Lower leg skin (tissue), 4 donors: ENCODE measurements around the gene DNALI1. TPM values are rescaled to one million over a fixed set of nuclear protein-coding genes. Genes with fewer than 3 reads are reported as not detected.
"Not testable (repeated sequence)": the region's sequence is repeated elsewhere in the genome, so short reads cannot be mapped to it uniquely, and the experiment has no call there.

ENCODE experiments used
- DNase-seq, 2 donors: peaks; one replicate each; pipeline ENCODE4 v3.0.0-alpha.2; 2019; ENCODE audit warnings: low spot score in 2 of 2
- H3K4me3 ChIP-seq: fragments of 200-600 bp; sonication (generic); 2 replicates; pipeline ENCODE4 v1.5.1; 2017; ENCODE audit warnings: mild to moderate bottlenecking, low read depth; ENCODE audit not compliant: poor library complexity, severe bottlenecking
- CTCF ChIP-seq, 3 donors: fragments of 450-650 bp; IDR thresholded peaks; one replicate each; pipeline ENCODE4 v1.5.1; 2016; ENCODE audit warnings: antibody characterized with exemption in 3 of 3, mild to moderate bottlenecking in 3 of 3, moderate library complexity in 2 of 3
- POLR2A ChIP-seq, 2 donors: fragments of 450-650 bp; IDR thresholded peaks; one replicate each; pipeline ENCODE4 v1.6.1; 2016 to 2017; ENCODE audit warnings: antibody characterized with exemption in 2 of 2, mild to moderate bottlenecking in 1 of 2, moderate library complexity in 1 of 2
- WGBS, 2 donors: methylation state at CpG; one replicate each; pipeline ENCODE4 v1.1.5; 2018; 5-methylcytosine and 5-hydroxymethylcytosine counted together
- intact Hi-C: fragments of 100-400 bp; cut with DNase I; formaldehyde crosslinking; loops from one replicate; pipeline ENCODE4 v1.15.0; 2023; ENCODE audit warnings: low total_unique reads
- total RNA-seq, 4 donors: library from RNA; depleted of rRNA; stranded (reverse); fragments of >200 nt; gene quantifications; one replicate each; pipeline ENCODE4 v1.1.0, GENCODE V29; 2016

Gene DNALI1
- total RNA-seq, 4 donors from 2014 or later: 0.17 to 2.1 (median 0.86) TPM

- peak overlapping the region; percentile 99 for H3K4me3 ChIP-seq
- TF ChIP-seq CTCF (IDR thresholded peaks at IDR 0.05) (no peak), POLR2A (IDR thresholded peaks at IDR 0.05) (no peak)
- intact Hi-C loops: no loop called here
- DNase-seq: no peak
- 3 to 4% methylated on average over 9 to 11 of the region's 11 CpGs for WGBS, 2 donors
Observed at GRCh38 chr1:37553598-37553926, 3.2 kb upstream of the DNALI1 start.

GRCh38 chr1:37553927-37554808 lies 2.6 kb upstream of the DNALI1 start, which contains the start of gene SNIP1:
Gene SNIP1 (minus strand): TSS chr1:37554293. CDS start chr1:37554229, 64 bp downstream.
- intact Hi-C loops: no loop called here
- WGBS, 2 donors: 14% methylated on average over 53 to 54 of the region's 54 CpGs
- peak within 1 kb of the TSS; percentile 99 for H3K4me3 ChIP-seq
- peak; percentile 94 to 98 for DNase-seq
- TF ChIP-seq POLR2A (IDR thresholded peaks at IDR 0.05): peak in 1 of 2 donors; percentile 30
- TF ChIP-seq CTCF (IDR thresholded peaks at IDR 0.05): no peak

- TF ChIP-seq CTCF (IDR thresholded peaks at IDR 0.05): no peak
- no peak for TF ChIP-seq POLR2A (IDR thresholded peaks at IDR 0.05)
- intact Hi-C loops: no loop called here
- DNase-seq: peak in 1 of 2 donors; percentile 50
- H3K4me3 ChIP-seq: no peak overlapping the region
- 72 to 85% methylated on average over 3 of the region's 3 CpGs for WGBS, 2 donors
Observed at GRCh38 chr1:37557402-37557801, 662 bp downstream of the DNALI1 start.

GRCh38 chr1:37558411-37558810 lies 1.7 kb downstream of the DNALI1 start:
- intact Hi-C loops: no loop called here
- TF ChIP-seq POLR2A (IDR thresholded peaks at IDR 0.05) (no peak), CTCF (IDR thresholded peaks at IDR 0.05) (no peak)
- no peak overlapping the region for H3K4me3 ChIP-seq
- peak in 1 of 2 donors; percentile 4 for DNase-seq
- 75 to 83% methylated on average over 1 of the region's 1 CpG for WGBS, 2 donors

GRCh38 chr1:37559080-37559479 lies 2.3 kb downstream of the DNALI1 start:
- DNase-seq: peak in 1 of 2 donors; percentile 79
- H3K4me3 ChIP-seq: no peak overlapping the region
- 87 to 91% methylated on average over 4 to 7 of the region's 7 CpGs for WGBS, 2 donors
- TF ChIP-seq POLR2A (IDR thresholded peaks at IDR 0.05): no peak
- no peak for TF ChIP-seq CTCF (IDR thresholded peaks at IDR 0.05)
- intact Hi-C loops: no loop called here

GRCh38 chr1:37559957-37560379 lies 3.2 kb downstream of the DNALI1 start:
- H3K4me3 ChIP-seq, intact Hi-C loops: not testable (repeated sequence)
- 68 to 69% methylated on average over 12 of the region's 12 CpGs for WGBS, 2 donors
- peak in 1 of 2 donors; percentile 49 for DNase-seq
